ENCODE data around the gene ATP6V0D1.
"Not testable (repeated sequence)": the region's sequence is repeated elsewhere in the genome, so short reads cannot be mapped to it uniquely, and the experiment has no call there.

The ATP6V0D1 gene

DNA sequence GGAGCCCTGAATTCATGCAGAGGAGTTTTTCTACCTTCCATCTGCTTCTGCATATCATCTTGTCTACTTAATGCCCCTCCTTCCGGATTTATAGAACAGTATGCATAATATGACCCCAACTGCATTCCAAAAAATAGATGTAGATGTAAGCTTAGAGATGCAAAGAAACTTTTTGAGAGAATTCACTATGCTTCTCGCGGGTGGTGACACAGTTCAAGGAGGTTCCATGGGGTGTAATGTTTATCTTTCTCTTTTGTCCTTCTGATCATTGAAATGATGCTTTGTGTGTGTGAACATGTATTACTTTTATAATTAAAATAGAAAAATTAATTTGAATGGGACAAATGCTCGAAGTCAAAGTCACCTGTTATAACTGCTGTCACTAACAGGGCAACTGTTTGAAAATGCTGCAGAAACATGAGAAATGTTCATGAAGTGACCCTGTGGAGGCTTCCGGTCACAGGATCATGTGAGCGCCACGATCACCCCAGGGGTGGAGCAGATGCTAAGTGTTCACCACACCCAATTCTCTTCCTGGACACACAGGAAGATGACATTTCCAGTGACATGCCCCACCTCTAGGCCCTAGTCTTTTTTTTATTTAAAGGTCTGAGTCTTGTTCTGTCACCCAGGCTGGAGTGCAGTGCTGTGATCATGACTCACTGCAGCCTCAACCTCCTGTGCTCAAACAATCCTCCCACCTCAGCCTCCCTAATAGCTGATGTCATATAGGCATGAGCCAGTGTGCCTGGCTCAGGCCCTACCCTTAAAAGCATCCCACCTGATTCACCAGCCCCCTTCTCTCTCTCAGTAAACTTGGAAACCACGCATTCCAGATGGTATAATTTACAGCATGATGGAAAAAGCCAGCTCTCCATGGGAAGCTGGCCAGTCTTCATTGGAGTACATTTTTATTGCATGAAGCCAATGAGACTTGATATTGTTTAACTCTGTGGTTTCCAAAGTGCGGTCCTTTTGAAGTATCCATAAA, 23.4 kb upstream of the ATP6V0D1 start:
- DNase-seq (ENCODE audit: low read depth in 3 of 3) = peak in 1 of 3 experiments; percentile 20

DNA sequence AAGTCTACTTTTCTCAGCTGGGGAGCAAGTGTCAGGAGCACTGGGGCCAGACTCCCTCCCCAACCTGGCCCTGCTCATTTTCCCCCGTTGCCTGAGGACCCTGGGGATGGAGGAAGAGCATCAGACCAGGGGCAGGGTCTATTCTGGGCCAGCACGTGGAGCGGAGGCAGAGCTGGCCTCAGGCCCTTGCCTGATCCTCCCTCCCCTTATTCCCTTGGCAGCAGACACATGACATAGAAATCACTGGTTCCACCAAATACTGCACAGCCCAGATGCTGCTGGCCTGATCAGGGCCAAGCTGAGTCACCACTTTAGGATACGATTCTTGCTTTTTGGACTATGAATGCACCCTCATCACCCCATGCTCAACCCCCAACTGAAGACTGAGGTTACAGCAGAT, 18.1 kb upstream of the ATP6V0D1 start:
- no peak for DNase-seq (ENCODE audit: low read depth in 3 of 3)

DNA sequence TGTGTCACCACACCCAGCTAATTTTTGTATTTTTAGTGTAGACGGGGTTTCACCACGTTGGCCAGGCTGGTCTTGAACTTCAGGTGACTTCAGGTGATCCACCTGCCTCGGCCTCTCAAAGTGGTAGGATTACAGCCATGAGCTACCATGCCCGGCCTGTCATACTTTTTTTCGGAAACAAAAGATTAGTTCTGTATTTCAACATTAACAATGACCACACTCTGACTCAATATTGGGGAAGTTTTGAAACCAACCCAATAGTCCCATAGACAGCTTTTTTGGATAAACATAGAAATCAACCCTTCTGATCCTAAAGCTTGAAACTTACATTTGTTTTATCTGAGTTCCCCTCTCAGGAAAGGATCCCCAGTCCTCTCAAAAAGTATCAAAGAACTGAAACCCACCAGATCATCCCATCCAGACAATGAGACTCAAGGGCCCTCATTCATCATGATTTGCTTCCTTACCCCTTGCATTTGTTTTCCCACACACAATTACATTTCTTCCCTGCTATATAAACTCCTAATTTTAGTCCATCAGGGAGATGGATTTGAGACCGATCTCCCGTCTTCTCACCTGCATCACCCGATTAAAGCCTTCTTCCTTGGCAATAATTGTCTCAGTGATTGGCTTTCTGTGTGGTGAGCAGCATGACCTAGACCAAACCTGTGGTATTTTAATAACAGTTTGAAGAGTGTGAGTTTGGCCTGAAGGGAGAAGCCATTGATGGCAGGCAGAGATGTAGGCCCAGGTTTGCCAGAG, 9.6 kb upstream of the ATP6V0D1 start:
- no peak for DNase-seq (ENCODE audit: low read depth in 3 of 3)

DNA sequence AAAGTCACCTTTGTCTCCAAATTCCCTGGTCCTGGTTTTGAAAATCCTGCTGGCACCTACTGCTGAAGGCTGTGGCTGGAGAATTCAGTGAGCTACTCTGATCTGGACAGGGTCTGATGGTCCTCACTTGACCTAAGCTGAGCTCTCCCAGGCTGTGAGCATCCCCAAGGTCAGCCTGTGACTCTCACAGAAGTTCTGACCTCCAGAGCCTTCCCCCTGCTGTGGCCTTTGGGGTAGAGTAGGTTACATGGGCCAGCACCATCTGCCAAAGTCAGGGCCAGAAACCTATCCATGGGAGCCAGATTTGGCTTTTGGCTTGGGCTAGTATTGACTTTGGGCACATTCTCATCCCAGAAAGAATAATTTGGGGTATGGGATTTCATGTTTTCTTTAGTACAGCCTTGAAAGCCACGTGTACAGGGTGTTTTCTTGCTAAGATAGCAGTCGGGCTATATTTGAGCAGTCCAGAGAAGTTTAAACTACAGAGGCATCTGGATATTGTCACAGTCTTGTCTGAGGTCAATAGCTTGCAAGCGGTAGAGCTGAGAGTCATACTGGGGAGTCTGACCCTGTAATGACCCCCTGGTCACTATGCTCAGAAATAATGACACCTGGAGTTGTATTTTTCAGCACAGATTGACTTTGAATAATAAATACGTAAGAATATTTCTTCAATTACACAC, 8.6 kb upstream of the ATP6V0D1 start:
- no peak for DNase-seq (ENCODE audit: low read depth in 3 of 3)

DNA sequence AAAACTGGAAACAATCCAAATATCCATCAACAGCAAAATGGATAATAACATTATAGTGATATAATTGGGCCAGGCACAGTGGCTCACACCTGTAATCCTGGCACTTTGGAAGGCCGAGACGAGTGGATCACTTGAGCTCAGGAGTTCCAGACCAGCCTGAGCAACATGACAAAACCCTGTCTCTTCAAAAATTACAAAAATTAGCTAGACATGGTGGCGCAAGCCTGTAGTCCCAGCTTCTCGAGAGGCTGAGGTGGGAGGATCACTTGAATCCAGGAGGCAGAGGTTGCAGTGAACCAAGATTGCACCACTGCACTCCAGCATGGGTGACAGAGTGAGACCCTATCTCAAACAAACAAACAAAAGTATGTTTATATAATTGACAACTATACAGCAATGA, 6.6 kb upstream of the ATP6V0D1 start:
- DNase-seq (ENCODE audit: low read depth in 3 of 3) = not testable (repeated sequence)

DNA sequence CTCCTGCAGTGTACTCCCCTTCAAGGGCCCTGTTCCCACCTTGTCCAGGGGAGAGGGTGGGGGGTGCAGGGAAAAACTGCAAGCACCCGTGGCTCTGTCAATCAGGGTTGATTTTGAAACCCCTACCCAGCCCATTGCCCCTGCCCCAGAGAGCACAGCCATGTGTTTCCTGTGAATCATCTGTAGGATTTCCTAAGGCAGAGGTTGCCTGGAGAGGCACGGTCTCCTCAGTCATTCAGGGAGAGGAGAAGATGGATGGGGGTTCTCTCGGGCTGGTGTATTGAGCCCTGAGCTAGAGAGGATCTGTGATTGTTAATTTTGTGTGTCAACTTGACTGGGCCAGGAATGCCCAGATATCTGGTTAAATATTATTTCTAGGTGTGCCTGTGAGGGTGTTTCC, 5.8 kb upstream of the ATP6V0D1 start:
- DNase-seq (ENCODE audit: low read depth in 3 of 3) = no peak

DNA sequence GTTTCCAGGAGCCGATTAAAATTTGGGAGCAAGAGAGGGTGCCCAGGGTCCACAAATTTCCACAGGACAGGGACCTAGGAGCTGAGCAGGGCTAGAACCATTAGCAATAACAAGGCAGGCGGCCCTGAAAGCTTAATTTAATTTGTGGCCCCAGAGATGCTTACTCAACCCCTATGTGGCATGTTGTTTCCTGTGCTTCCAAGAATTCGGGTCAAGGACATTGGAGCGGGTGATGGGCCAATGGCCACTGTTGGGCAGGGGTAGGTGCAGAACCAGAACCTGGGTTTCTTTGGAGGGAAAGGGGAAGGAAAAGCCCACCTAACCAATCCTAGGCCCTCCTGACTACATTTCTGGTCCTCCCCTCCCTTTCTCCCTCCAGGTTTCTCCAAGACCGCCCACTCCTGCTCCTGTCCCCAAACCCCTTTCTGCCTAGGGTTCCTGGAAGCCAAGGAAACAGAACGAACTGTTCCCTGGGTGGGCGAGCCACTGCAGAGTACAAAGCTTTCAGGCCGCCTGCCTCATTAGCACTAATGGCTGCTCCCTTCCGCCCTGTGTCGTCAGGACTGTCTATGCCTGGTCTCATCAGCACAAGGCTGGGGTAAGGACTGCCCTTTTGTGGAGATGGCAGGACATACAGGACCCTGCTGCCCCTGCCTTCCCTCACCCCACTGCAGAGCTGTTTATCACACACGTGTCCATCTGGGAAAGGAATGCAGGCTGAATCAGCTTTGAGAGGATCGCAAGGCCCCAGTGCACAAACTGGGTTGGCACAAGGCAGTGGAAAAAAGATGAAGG, 3.0 kb upstream of the ATP6V0D1 start:
- DNase-seq (ENCODE audit: low read depth in 3 of 3) = no peak

DNA sequence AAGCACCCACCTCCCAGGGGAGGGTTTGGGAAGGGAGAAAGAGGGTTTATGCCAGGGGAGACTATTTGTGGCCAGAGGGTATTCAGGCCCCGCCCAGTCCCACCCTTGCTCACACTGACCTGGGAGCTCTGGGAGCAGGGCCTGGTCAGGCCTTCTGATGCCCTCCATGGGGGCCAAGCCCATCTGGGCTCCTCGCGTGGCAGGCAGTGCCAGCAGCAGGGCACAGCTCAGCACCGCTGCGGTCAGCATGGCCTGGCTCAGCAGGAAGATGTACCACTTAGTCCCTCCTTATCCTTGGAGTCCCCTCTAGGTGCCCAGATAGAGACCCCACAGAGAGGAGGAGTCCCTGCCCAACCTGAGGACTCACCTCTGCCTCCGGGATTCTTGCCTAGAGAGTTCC, 2.2 kb upstream of the ATP6V0D1 start, which contains the start of gene AGRP:
Gene AGRP (minus strand): TSS at position 398 of the 400 bp plus-strand sequence. CDS start 149 bp downstream, at position 249.
- no peak for DNase-seq (ENCODE audit: low read depth in 3 of 3)

DNA sequence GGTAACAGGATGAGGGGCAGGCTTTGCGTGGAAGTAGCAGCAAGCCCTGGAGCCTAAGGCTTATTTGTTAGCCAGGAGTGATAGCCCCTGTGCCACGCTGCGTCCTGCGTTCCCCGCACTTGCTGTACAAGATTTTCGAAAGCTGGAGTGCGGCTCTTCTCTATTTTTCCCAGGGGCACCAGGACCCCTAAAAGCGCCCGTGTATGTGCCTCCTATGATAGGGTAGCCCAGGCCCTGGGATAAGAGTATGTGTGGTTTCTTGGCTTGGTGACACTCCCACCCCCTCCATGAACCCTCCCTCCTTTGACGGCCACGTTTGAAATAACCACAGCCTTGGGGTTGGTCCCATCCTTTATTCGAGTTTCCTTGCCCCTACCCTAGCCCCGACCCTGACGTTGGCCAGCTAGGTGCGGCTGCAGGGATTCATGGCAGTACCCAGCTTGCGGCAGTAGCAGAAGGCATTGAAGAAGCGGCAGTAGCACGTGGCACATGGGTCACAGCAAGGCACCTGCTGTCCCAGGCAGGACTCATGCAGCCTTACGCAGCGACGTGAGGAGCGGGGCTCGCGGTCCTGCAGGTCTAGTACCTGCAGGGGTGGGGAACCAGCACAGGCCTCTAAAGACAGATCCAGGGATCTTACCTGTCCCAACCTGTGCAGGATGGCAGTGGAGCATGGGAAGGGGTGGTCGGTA, 1.4 kb upstream of the ATP6V0D1 start:
- no peak for DNase-seq (ENCODE audit: low read depth in 3 of 3)

DNA sequence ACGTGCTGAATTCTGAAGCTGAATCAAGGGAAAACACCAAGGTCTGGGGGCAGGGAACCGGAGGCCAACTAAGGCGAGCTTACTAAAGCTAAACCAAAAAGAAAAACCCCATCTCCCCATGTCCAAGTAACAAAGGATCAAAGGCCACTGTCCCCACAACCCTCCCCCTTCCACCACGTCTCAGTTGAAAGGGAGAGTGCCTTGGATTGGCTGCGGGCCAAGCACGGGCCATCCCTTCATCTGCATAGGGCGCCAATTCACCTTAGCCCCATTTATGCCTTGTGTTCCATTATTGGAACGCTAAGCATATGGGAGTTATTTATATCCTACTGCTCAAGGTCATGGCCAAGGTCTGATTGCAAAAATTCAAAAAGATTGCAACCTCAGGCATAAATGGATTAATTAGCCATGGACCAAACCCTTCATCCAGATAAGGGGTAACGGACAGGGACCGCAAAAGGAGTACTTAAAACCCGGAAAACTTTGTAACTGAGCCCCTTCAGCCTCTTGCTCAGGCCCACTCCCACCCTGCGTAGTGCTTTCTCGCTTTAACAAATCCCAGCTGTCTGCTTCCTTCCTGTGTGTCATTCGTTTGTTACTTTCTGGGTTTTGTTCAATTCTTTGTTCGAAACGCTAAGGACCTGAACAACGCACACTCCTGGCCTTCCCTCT, 740 bp upstream of the ATP6V0D1 start:
- DNase-seq (ENCODE audit: low read depth in 3 of 3) = peak in 2 of 3 experiments; percentile 16 to 56

DNA sequence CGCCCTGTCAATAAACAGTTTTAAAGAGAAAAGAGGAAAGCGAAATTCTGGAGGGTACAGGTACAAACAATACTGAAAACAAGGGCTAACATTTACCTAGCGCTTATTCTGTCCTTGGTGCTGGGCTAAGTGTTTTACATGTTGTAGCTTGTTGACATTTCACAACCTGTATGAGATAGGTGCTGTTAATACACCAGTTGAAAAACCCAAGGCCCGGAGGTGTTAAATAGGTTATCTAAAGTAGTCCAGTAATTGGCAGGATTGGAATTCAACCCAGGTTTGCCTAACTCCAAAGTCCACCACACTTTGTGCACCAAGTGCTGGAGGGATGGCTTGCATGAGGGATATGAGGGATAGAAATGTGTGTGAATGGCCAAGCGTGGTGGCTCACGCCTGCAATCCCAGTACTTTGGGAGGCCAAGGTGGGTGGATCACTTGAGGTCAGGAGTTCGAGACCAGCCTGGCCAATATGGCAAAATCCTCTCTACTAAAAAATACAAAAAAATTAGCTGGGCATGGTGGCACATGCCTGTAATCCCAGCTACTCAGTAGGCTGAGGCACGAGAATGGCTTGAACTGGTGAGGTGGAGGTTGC, 2.9 kb downstream of the ATP6V0D1 start:
- no peak for DNase-seq (ENCODE audit: low read depth in 3 of 3)

DNA sequence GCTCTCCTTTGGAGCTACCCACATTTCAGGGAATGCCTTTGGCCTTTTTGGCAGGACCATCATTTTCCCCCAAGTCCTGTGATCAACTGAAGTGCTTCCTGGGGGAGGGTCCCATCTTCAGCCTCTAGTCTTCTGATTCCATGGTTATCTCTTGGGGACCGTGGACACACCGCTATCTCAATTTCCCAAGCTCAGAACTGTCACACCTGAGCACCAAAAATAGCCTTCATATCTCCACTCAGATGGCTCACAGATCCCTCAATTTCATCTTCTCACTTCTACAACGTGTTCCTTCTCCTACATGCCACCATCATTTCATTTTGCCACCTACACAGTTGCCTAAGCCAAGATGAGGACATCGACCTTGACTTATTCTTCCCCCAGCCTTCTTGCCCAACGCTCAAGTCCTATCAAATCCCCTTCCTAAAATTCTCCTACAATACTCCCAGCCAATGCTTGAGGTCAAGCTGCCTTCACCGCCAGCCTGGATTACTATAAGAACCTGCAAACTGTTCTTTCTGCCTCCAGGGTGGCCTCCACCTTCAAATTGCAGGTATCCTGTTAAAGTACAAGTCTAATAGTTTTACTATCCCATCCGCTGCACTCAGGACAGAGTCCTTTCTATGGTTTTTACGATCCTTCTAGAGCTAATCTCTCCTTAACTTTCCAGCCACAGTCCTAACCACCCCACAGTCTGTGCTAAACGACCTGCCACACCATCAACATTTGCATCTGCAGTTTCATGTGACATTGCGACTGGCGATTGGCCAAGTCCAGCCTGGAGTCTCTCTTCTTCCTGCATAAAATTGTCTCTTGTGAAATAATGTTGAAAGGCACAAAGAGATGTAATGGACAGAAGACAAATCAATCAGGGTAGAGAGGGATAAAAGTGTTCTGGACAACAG, 6.2 kb downstream of the ATP6V0D1 start:
- DNase-seq (ENCODE audit: low read depth in 3 of 3) = no peak

DNA sequence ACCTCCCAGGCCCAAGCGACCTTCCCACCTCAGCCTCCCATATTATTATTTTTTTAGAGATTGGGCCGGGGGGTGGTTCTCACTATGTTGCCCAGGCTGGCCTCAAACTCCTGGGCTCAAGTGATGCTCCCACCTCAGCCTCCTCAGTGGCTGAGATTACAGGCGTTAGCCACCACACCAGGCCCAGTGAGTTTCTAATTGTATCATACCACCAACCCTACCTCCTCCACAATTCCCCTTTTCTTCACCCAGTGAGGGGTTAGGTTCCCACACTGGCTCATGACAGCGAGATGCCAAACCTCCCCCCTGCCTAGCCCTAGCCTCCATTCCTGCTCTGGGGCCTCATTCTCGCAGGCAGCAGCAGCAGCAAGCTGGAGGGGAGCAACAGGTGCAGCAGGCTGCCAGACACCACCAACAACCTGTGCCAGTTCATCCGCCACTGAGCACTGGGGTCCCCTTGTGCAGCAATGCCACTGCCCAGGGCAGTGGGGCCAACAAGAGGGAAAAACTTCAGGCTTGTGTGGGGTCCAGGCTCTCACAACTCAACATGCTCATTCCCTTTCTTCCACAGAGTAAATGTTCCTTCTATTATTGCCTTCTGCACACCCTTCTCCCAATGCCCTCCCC, 9.1 kb downstream of the ATP6V0D1 start:
- DNase-seq (ENCODE audit: low read depth in 3 of 3) = no peak

DNA sequence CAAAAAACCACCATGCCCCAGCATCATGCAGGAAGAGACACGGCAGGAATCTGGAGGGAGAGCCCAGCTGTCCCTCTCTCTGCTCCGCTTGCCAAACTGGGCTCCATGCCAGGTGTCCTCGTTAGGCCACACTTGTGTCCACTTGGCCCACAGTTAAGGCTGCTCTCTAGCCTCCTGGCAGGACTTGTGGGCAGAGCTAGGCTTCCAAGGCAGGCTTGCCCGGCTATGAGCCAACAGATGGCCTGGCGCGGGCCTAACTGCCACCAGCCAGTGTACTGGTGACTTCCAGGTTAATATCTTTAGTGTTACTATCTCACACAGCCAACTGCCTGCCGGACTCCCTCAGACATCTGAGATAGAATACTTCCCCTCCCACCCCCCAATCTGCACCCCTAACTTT, 10.6 kb downstream of the ATP6V0D1 start:
- DNase-seq (ENCODE audit: low read depth in 3 of 3) = no peak

DNA sequence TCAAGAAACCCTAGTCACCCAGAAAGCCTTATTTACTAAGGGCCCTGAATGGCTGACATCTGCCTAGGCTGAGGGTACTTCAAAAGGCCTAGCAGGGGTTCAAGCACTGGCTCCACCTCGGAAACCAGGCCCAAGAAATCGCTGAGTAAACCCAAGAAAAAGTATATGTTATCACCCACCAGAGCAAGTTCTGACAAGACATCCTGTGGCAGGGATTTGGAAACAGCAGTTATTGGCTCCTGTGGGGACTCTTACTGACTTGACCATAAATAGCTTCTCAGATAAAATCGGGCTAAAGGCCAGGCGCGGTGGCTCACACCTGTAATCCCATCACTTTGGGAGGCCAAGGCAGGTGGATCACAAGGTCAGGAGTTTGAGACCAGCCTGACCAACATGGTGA, 12.2 kb downstream of the ATP6V0D1 start:
- DNase-seq (ENCODE audit: low read depth in 3 of 3) = no peak

DNA sequence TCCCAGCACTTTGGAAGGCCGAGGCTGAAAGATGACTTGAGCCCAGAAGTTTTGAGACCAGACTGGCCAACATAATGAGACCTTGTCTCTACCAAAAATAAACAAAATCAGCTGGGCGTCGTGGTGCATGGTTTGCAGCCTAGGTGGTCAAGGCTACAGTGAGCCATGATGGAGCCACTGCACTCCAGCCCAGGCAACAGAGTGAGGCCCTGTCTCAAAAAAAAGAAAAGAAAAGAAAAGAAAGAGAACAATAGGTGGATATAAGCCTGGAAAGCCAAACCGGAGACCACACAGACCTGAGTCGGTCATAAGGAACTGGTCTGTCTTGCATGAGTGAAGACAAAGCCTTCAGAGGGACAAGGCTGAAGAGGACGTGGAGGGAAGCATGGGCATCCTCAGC, 14.4 kb downstream of the ATP6V0D1 start:
- no peak for DNase-seq (ENCODE audit: low read depth in 3 of 3)

DNA sequence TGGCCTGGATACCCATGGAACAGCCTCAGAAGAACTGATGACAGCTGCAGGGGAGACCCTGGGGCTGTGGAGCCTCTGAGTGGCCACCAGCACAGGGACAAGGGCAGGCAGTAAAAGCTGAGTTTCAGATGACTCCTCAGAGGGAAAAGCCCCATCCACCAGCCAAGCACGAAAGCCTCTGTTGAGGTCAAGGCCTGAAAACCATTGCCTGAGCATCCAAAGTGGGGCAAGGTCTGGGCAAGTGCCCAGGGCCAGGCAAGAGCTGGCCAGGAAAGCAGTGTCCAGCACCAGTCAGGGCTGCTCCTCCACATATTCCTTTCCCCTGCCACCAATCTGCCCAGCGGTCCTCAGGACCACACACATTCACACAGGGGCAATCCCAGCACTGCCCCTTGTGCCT, 16.4 kb downstream of the ATP6V0D1 start:
- no peak for DNase-seq (ENCODE audit: low read depth in 3 of 3)

DNA sequence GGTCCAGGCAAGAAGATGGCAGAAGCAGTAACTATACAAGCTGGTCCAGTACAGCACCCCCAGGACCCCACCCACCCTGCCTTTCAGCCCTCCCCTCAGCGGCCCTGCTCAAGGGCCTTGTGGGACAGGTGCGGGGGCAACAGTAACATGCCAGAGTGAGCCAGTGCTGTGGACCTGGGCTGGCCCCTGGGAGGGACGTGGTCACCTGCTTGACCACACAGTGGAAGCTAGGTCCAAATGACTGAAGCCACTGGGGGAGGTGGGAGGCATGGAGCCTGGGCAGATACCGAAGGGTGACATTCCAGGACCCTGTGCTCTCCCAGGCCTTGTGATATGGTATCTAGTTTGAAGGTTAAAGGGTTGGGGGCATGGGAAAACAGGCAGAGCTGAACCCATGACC, 17.3 kb downstream of the ATP6V0D1 start:
- DNase-seq (ENCODE audit: low read depth in 3 of 3) = no peak

Measured in stimulated activated CD4-positive, alpha-beta T cell treated with anti-CD3 and anti-CD28 coated beads, TNF-alpha, amount 100 ng/mL, for 24 hours (primary cell).